Lung (tissue), 12 donors: ENCODE data around the gene ROBO3. TPM values are rescaled to one million over a fixed set of nuclear protein-coding genes. Genes with fewer than 3 reads are reported as not detected.

ENCODE experiments used
- ATAC-seq: fragments of 200-7000 bp; cut with Tn5 transposase; one replicate; pipeline ENCODE4 v1.9.1; 2020; ENCODE audit warnings: moderate number of reproducible peaks; ENCODE audit not compliant: insufficient read depth, low FRiP score
- DNase-seq, 3 donors: peaks; one replicate each; pipeline ENCODE4 v3.0.0-alpha.2; 2013 to 2017
- H3K27ac ChIP-seq, 2 donors: one replicate each; pipeline ENCODE4 v1.5.1; 2013; ENCODE audit warnings: mild to moderate bottlenecking in 2 of 2, moderate library complexity in 2 of 2, control low read depth in 1 of 2, inconsistent platforms in 1 of 2, low read depth in 1 of 2, low read length in 1 of 2
- H3K27me3 ChIP-seq, 3 donors: one replicate each; pipeline ENCODE4 v1.5.1; 2013; ENCODE audit warnings: low read length in 2 of 3; ENCODE audit not compliant: control insufficient read depth in 3 of 3, insufficient read depth in 3 of 3
- H3K36me3 ChIP-seq, 4 donors: one replicate each; pipeline ENCODE4 v1.5.1; 2013; ENCODE audit warnings: low read length in 4 of 4, mild to moderate bottlenecking in 1 of 4, moderate library complexity in 1 of 4; ENCODE audit not compliant: control insufficient read depth in 4 of 4, insufficient read depth in 4 of 4
- H3K4me1 ChIP-seq, 5 donors: one replicate each; pipeline ENCODE4 v1.5.1; 2013; ENCODE audit warnings: low read length in 5 of 5, mild to moderate bottlenecking in 2 of 5, moderate library complexity in 1 of 5; ENCODE audit not compliant: control insufficient read depth in 5 of 5, insufficient read depth in 5 of 5
- H3K4me3 ChIP-seq: one replicate; pipeline ENCODE4 v1.5.1; 2013; ENCODE audit warnings: mild to moderate bottlenecking, control low read depth, moderate library complexity
- H3K9ac ChIP-seq, 2 donors: one replicate each; pipeline ENCODE4 v1.5.1; 2013; ENCODE audit warnings: low read length in 2 of 2, control low read depth in 1 of 2; ENCODE audit not compliant: insufficient read depth in 1 of 2
- H3K9me3 ChIP-seq, 4 donors: one replicate each; pipeline ENCODE4 v1.5.1; 2013; ENCODE audit warnings: low read length in 3 of 4, mild to moderate bottlenecking in 1 of 4, moderate library complexity in 1 of 4; ENCODE audit not compliant: control insufficient read depth in 4 of 4, insufficient read depth in 3 of 4
- CTCF ChIP-seq: IDR thresholded peaks from 2 replicates; pipeline ENCODE4 v1.5.1; 2012; ENCODE audit warnings: mild to moderate bottlenecking; ENCODE audit errors: control extremely low read depth, extremely low read depth
- WGBS, 2 donors: extraction: QIAGEN DNeasy Blood & Tissue Kit; methylation state at CpG; one replicate each; pipeline ENCODE4 v1.1.7; 2013; 5-methylcytosine and 5-hydroxymethylcytosine counted together
- polyA plus RNA-seq, 2 donors: library from polyadenylated mRNA; stranded (reverse); fragments of 200-250 nt; gene quantifications; one replicate each; pipeline ENCODE4 v1.2.1, GENCODE V29; 2013
- total RNA-seq, 2 donors: library from RNA; depleted of rRNA in 1 of 2; stranded (reverse); fragments of >200 nt in 1 of 2; gene quantifications; one replicate each; pipeline ENCODE4 v1.2.1, GENCODE V29; 2014 to 2021
- donor health status: control.
- donor health status: control.
- donor health status: Bipolar disorder and iron deficiency.
- donor health status: healthy.
- donor health status: DM: yes; HTN: yes; CAD: no.

The ROBO3 gene
- total and polyA plus RNA-seq, 4 donors: 9.3 to 16.8 (median 15.1) TPM

- peak overlapping the region in 1 of 2 donors; percentile 33 for H3K27ac ChIP-seq
- H3K9ac ChIP-seq: no peak overlapping the region
- WGBS, 2 donors: 69 to 82% methylated on average over 1 of the region's 1 CpG
- no peak overlapping the region for H3K4me3 ChIP-seq
- no peak for TF ChIP-seq CTCF
- ATAC-seq: no peak
- peaks cover 0 to 17% (median 0%) of the 10 kb centered on the region in 5 donors for H3K4me1 ChIP-seq
- no peak for DNase-seq
- H3K9me3 ChIP-seq: no peaks in the 10 kb centered on the region
- peaks cover 0 to 2% (median 0%) of the 10 kb centered on the region in 4 donors for H3K36me3 ChIP-seq
- H3K27me3 ChIP-seq: no peaks in the 10 kb centered on the region
These were observed 19.1 kb downstream of the ROBO3 start for GRCh38 chr11:124884340-124884739.

GRCh38 chr11:124884869-124885479 lies 19.7 kb downstream of the ROBO3 start:
- no peak for DNase-seq
- H3K9ac ChIP-seq: no peak overlapping the region
- no peaks in the 10 kb centered on the region for H3K27me3 ChIP-seq
- H3K4me1 ChIP-seq: peaks cover 0 to 17% (median 0%) of the 10 kb centered on the region in 5 donors
- no peak overlapping the region for H3K4me3 ChIP-seq
- peaks cover 0 to 2% (median 0%) of the 10 kb centered on the region in 4 donors for H3K36me3 ChIP-seq
- no peak for TF ChIP-seq CTCF
- H3K27ac ChIP-seq: peak overlapping the region in 1 of 2 donors; percentile 33
- ATAC-seq: no peak
- H3K9me3 ChIP-seq: no peaks in the 10 kb centered on the region
- WGBS, 2 donors: 70 to 80% methylated on average over 5 of the region's 5 CpGs

GRCh38 chr11:124886476-124886875 lies 21.2 kb downstream of the ROBO3 start:
- no peak overlapping the region for H3K4me3 ChIP-seq
- H3K36me3 ChIP-seq: peaks cover 0 to 2% (median 0%) of the 10 kb centered on the region in 4 donors
- ATAC-seq (no peak), DNase-seq (no peak)
- no peak for TF ChIP-seq CTCF
- peaks cover 0 to 22% (median 11%) of the 10 kb centered on the region in 5 donors for H3K4me1 ChIP-seq
- WGBS, 2 donors: 86 to 94% methylated on average over 11 of the region's 11 CpGs
- H3K9me3 ChIP-seq: no peaks in the 10 kb centered on the region
- no peak overlapping the region for H3K27ac ChIP-seq
- H3K27me3 ChIP-seq: no peaks in the 10 kb centered on the region
- no peak overlapping the region for H3K9ac ChIP-seq
